Caco-2 (cell line): Measurements from ENCODE around the gene MSI1. TPM values are rescaled to one million over a fixed set of nuclear protein-coding genes. Genes with fewer than 3 reads are reported as not detected.

Source experiments
- BruUV-seq: library from RNA; stranded (reverse); fragments of 400-500 nt; replicated peaks from 2 replicates; lab custom pipeline; 2021; lab: Mats Ljungman, UMichigan
- CTCF ChIA-PET: fragments of 300-600 bp; sonication (Branson Sonifier 250); formaldehyde crosslinking; loops from one replicate; lab custom pipeline; 2022; ENCODE audit warnings: antibody characterized with exemption; lab: Charles Lee
- POLR2A ChIA-PET: fragments of 300-600 bp; sonication (Branson Sonifier 250); formaldehyde crosslinking; loops from one replicate; lab custom pipeline; 2022; ENCODE audit warnings: antibody characterized with exemption; lab: Charles Lee
- DNase-seq, 2 experiments: peaks; one replicate each; pipeline versions ENCODE4 v3.0.0 to v3.0.0-alpha.2; 2020 to 2022
- H3K27me3 ChIP-seq: replicated peaks from 2 replicates; pipeline ENCODE4 v1.6.0; 2011; ENCODE audit warnings: low read length; ENCODE audit not compliant: control insufficient read depth, insufficient read depth
- H3K36me3 ChIP-seq: 2 replicates; pipeline ENCODE4 v1.5.1; 2011; ENCODE audit warnings: low read length; ENCODE audit not compliant: control insufficient read depth, insufficient read depth
- H3K4me1 ChIP-seq: fragments of 250-450 bp; sonication (Bioruptor Pico); 2 replicates; pipeline ENCODE4 v1.5.1; 2020; ENCODE audit warnings: mild to moderate bottlenecking
- H3K4me3 ChIP-seq: 2 replicates; pipeline ENCODE4 v1.5.1; 2011; ENCODE audit warnings: low read depth, mild to moderate bottlenecking, control low read depth, low read length
- H3K9me3 ChIP-seq: fragments of 250-450 bp; sonication (Bioruptor Pico); 2 replicates; pipeline ENCODE4 v1.5.1; 2020; ENCODE audit warnings: mild to moderate bottlenecking, moderate library complexity
- H3K27ac Mint-ChIP-seq: one replicate; pipeline ENCODE4 v1.8.0; 2022; ENCODE audit warnings: mixed read lengths; ENCODE audit not compliant: unreplicated experiment
- H3K27me3 Mint-ChIP-seq: one replicate; pipeline ENCODE4 v1.8.0; 2022; ENCODE audit warnings: mixed read lengths; ENCODE audit not compliant: insufficient read depth, unreplicated experiment
- H3K36me3 Mint-ChIP-seq: one replicate; pipeline ENCODE4 v1.8.0; 2022; ENCODE audit warnings: mild to moderate bottlenecking, mixed read lengths; ENCODE audit not compliant: insufficient read depth, unreplicated experiment
- H3K4me1 Mint-ChIP-seq: one replicate; pipeline ENCODE4 v1.8.0; 2022; ENCODE audit warnings: low read depth, mixed read lengths; ENCODE audit not compliant: unreplicated experiment
- H3K4me3 Mint-ChIP-seq: one replicate; pipeline ENCODE4 v1.8.0; 2022; ENCODE audit warnings: mild to moderate bottlenecking, moderate library complexity, mixed read lengths; ENCODE audit not compliant: unreplicated experiment
- H3K9me3 Mint-ChIP-seq: one replicate; pipeline ENCODE4 v1.8.0; 2022; ENCODE audit warnings: mixed read lengths; ENCODE audit not compliant: unreplicated experiment
- intact Hi-C: fragments of 100-400 bp; cut with micrococcal nuclease; formaldehyde crosslinking; loops from one replicate; pipeline ENCODE4 v1.10.0; 2022; ENCODE audit not compliant: unreplicated experiment
- total RNA-seq: library from RNA; stranded (reverse); gene quantifications from 2 replicates; pipeline ENCODE4 v1.2.3, GENCODE V29; 2022
- TF ChIP-seq, protein P1 (sequence below), 2 experiments: fragments of 200-600 bp in 1 of 2; IDR thresholded peaks; 1 replicate in 1 of 2; 2 replicates in 1 of 2; pipeline versions ENCODE4 v1.5.1 to v1.8.0; 2011 to 2022; ENCODE audit warnings: antibody characterized with exemption in 1 of 2, control low read depth in 1 of 2, inconsistent platforms in 1 of 2, low read depth in 1 of 2, low read length in 1 of 2, mild to moderate bottlenecking in 1 of 2, moderate library complexity in 1 of 2; ENCODE audit not compliant: insufficient read depth in 1 of 2, severe bottlenecking in 1 of 2, unreplicated experiment in 1 of 2

MSI1 gene
- total RNA-seq, 1 experiment from 2014 or later, result 24.8 TPM

DNA sequence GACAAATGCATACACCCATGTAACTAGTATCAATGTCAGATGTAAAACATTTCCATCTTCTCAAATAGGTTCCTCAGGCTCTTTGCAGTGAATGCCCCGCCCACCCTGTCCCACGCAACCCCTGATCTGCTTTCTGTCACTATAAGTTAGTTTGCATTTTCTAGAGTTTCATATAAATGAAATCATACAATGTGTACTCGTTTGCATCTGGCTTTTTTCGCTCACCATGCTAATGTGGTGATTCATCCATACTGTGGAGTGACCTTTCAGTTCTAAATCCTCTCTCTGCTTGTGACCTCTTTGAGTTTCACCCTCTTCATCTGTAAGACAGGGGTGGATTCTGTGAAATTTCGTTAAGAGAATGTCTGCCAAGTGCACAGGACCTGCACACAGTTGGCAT is 30.6 kb upstream of the MSI1 start:
- Histone ChIP-seq H3K27me3 (no peaks in the 10 kb centered on the region), H3K36me3 (no peaks in the 10 kb centered on the region), H3K4me1 (no peaks in the 10 kb centered on the region), H3K9me3 (0 out of 2 replicates have a peak, but pooled peaks cover 2% of the 10 kb centered on the region), H3K4me3 (no peak overlapping the region)
- Mint-ChIP-seq H3K27ac (no peak overlapping the region), H3K36me3 (no peaks in the 10 kb centered on the region), H3K4me3 (no peak overlapping the region), H3K27me3 (no peaks in the 10 kb centered on the region), H3K4me1 (no peaks in the 10 kb centered on the region), H3K9me3 (no peaks in the 10 kb centered on the region)
- intact Hi-C loops, result no loop called here
- CTCF ChIA-PET, result no interaction called here
- no peak for DNase-seq
- BruUV-seq, result no TSS peak
- POLR2A ChIA-PET, result no interaction called here
- TF ChIP-seq, protein P1, sequence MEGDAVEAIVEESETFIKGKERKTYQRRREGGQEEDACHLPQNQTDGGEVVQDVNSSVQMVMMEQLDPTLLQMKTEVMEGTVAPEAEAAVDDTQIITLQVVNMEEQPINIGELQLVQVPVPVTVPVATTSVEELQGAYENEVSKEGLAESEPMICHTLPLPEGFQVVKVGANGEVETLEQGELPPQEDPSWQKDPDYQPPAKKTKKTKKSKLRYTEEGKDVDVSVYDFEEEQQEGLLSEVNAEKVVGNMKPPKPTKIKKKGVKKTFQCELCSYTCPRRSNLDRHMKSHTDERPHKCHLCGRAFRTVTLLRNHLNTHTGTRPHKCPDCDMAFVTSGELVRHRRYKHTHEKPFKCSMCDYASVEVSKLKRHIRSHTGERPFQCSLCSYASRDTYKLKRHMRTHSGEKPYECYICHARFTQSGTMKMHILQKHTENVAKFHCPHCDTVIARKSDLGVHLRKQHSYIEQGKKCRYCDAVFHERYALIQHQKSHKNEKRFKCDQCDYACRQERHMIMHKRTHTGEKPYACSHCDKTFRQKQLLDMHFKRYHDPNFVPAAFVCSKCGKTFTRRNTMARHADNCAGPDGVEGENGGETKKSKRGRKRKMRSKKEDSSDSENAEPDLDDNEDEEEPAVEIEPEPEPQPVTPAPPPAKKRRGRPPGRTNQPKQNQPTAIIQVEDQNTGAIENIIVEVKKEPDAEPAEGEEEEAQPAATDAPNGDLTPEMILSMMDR (IDR thresholded peaks at IDR 0.05; ENCODE audit: insufficient read depth in 1 of 2, low read depth in 1 of 2, low read length in 1 of 2, severe bottlenecking in 1 of 2, unreplicated experiment in 1 of 2), result no peak

DNA sequence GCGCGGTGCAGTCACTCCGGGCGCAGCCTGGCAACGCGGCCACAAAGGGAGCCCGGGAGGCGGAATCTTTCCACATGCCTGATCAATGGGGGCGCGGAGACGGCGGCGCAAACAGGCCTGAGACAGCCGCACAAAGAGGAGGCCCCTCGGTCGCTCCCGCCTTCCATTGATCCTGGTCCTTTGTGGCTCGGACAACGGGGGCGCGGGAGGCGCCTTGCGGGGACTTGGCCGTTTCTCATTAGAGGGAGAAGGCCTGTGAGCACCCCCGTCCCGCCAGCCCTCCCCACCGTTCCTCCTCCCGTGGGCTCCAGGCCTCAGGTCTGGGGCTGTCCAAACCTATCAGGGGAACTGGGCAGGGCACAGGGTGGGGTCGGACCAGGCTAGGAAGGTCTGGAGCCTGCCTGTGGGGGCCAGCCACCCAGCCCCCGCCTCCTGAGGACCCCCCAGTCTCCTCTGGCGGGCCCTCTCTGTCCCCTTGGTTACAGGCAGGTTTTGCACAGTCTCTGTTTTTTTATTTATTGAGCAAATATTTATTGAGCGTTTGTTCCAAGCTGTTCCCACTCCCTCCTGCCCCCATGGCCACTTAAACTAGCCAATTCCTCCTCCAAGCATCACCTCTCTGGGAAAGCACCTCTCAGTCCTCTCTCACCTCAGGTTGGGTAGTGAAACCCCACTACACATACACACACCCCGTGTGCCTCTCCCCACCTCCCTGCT is 29.0 kb upstream of the MSI1 start:
- BruUV-seq, result no TSS peak
- no peaks in the 10 kb centered on the region for H3K36me3 Mint-ChIP-seq
- no peaks in the 10 kb centered on the region for H3K9me3 Mint-ChIP-seq
- CTCF ChIA-PET, result no interaction called here
- no peaks in the 10 kb centered on the region for H3K27me3 Mint-ChIP-seq
- Histone ChIP-seq H3K4me1 (no peaks in the 10 kb centered on the region), H3K36me3 (no peaks in the 10 kb centered on the region), H3K27me3 (no peaks in the 10 kb centered on the region), H3K4me3 (no peak overlapping the region), H3K9me3 (no peaks in the 10 kb centered on the region)
- no peak for DNase-seq
- no peaks in the 10 kb centered on the region for H3K4me1 Mint-ChIP-seq
- H3K4me3 Mint-ChIP-seq, result no peak overlapping the region
- H3K27ac Mint-ChIP-seq, result no peak overlapping the region
- POLR2A ChIA-PET, result no interaction called here
- TF ChIP-seq, protein P1 (IDR thresholded peaks at IDR 0.05; ENCODE audit: insufficient read depth in 1 of 2, low read depth in 1 of 2, low read length in 1 of 2, severe bottlenecking in 1 of 2, unreplicated experiment in 1 of 2), result no peak
- intact Hi-C loops, result no loop called here

DNA sequence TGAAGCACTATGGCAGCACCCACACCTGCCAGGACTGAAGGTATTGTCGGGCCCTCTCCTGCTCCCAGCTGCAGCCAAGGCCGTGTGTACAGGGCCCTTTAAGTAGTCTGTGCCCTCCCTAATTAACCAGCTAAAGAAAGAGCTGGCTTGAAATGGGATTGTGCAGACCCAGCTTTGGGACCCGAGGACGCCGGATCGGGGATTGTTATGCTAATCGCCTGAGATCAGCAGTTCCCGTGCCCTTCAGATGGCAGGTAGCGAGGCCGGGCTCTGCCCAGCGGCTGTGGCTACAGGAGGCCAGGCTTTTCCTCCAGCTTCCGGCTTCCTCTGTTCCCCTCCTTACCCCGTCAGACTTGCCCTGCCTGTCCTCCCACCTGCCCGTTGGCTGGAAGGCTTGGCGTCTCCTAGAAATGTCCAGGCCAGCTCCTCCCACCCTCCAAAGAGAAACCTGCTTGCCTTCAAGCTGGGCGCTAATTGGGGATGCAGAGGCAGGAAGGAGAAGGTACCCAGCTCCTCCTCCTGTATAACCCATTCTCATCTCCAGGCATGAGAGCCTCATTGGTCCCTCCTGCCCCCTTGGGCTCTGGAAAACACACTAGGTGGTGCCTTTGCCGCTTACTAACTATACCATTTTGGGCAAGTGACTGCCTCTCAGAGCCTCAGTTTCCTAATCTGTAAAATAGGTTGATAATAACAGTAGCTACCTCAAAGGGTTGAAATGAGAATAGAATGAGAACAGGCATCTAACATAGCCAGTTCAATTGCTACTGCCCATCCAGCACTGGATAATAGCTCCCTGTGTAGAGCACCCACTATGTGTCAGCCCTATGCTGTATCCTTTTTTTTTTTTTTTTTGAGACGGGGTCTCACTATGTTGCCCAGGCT is 25.8 kb upstream of the MSI1 start:
- H3K4me3 ChIP-seq, result no peak overlapping the region
- Mint-ChIP-seq H3K36me3 (no peaks in the 10 kb centered on the region), H3K27ac (no peak overlapping the region), H3K27me3 (no peaks in the 10 kb centered on the region), H3K4me3 (no peak overlapping the region), H3K4me1 (no peaks in the 10 kb centered on the region), H3K9me3 (no peaks in the 10 kb centered on the region)
- H3K27me3 ChIP-seq, result no peaks in the 10 kb centered on the region
- H3K9me3 ChIP-seq, result no peaks in the 10 kb centered on the region
- no TSS peak for BruUV-seq
- ChIA-PET CTCF (no interaction called here), POLR2A (interaction anchor here (0.6 kb wide), 1 partner anchor 282 kb away, joined by 7 read pairs; no protein-coding TSS in a partner anchor)
- H3K4me1 ChIP-seq, result no peaks in the 10 kb centered on the region
- intact Hi-C loops, result no loop called here
- H3K36me3 ChIP-seq, result no peaks in the 10 kb centered on the region
- TF ChIP-seq, protein P1 (IDR thresholded peaks at IDR 0.05; ENCODE audit: insufficient read depth in 1 of 2, low read depth in 1 of 2, low read length in 1 of 2, severe bottlenecking in 1 of 2, unreplicated experiment in 1 of 2), result no peak
- peak in 1 of 2 experiments; percentile 53 for DNase-seq
